HepG2 (cell line): ENCODE results near the gene ITGB6. TPM values are rescaled to one million over a fixed set of nuclear protein-coding genes. Genes with fewer than 3 reads are reported as not detected.

ENCODE experiments used
- EP300 ChIP-seq, 3 experiments: sonication (generic) in 1 of 3; formaldehyde crosslinking in 1 of 3; IDR thresholded peaks; 2 replicates each; pipeline versions ENCODE4 v1.5.1 to v1.6.1; 2011 to 2020; ENCODE audit warnings: low read depth in 2 of 3, low read length in 2 of 3, borderline replicate concordance in 1 of 3, improper control_type of control experiment in 1 of 3, mild to moderate bottlenecking in 1 of 3, missing genetic modification reagents in 1 of 3, moderate library complexity in 1 of 3
- HNRNPL ChIP-seq: fragments of 200-400 bp; formaldehyde crosslinking; IDR thresholded peaks from 2 replicates; pipeline ENCODE4 v1.6.1; 2017; ENCODE audit warnings: mild to moderate bottlenecking, low read depth, low read length
- HOXD1 ChIP-seq: sonication (generic); formaldehyde crosslinking; IDR thresholded peaks from 2 replicates; pipeline ENCODE4 v1.5.0; 2020; ENCODE audit warnings: missing genetic modification reagents
- MAF1 ChIP-seq: sonication (generic); formaldehyde crosslinking; IDR thresholded peaks from 2 replicates; pipeline ENCODE4 v1.5.0; 2020; ENCODE audit warnings: missing genetic modification reagents, borderline replicate concordance
- NFKB2 ChIP-seq: sonication (generic); formaldehyde crosslinking; IDR thresholded peaks from 2 replicates; pipeline ENCODE4 v1.4.0; 2020; ENCODE audit warnings: missing genetic modification reagents, borderline replicate concordance
- NFYC ChIP-seq: IDR thresholded peaks from 2 replicates; pipeline ENCODE4 v1.6.1; 2016; ENCODE audit warnings: missing genetic modification reagents, missing compliant biosample characterization
- POLR2AphosphoS2 ChIP-seq: IDR thresholded peaks from 2 replicates; pipeline ENCODE4 v1.6.1; 2011; ENCODE audit warnings: low read depth, low read length, improper control_type of control experiment
- RBM39 ChIP-seq: fragments of 200-400 bp; formaldehyde crosslinking; IDR thresholded peaks from one replicate; pipeline ENCODE4 v1.6.1; 2018; ENCODE audit warnings: antibody characterized with exemption, mild to moderate bottlenecking, low read depth, low read length; ENCODE audit not compliant: poor library complexity, severe bottlenecking
- SAP130 ChIP-seq: IDR thresholded peaks from 2 replicates; pipeline ENCODE4 v1.6.1; 2016; ENCODE audit warnings: low read depth
- TBP ChIP-seq: sonication (generic); formaldehyde crosslinking; IDR thresholded peaks from 2 replicates; pipeline ENCODE4 v1.5.0; 2020; ENCODE audit warnings: missing genetic modification reagents
- ZBTB44 ChIP-seq: sonication (generic); formaldehyde crosslinking; IDR thresholded peaks from 2 replicates; pipeline ENCODE4 v1.4.0; 2020; ENCODE audit warnings: missing genetic modification reagents
- ZNF672 ChIP-seq: sonication (generic); formaldehyde crosslinking; IDR thresholded peaks from 2 replicates; pipeline ENCODE4 v1.8.1; 2022; ENCODE audit warnings: missing genetic modification reagents
- ZNF7 ChIP-seq: IDR thresholded peaks from 2 replicates; pipeline ENCODE4 v1.6.1; 2016; ENCODE audit warnings: missing biosample characterization, missing genetic modification reagents
- polyA plus RNA-seq, 8 experiments: library from polyadenylated mRNA; depleted of rRNA in 3 of 8; stranded (reverse) in 7 of 8; unstranded in 1 of 8; fragments of >200 nt; fragmentation: Illumina TruSeq in 4 of 8; extraction: Trizol in 4 of 8; gene quantifications; 2 replicates each; pipeline versions ENCODE4 v1.2.1 to v1.2.3, GENCODE V29; 2011 to 2016; ENCODE audit warnings: low read depth in 4 of 8, missing spikeins in 1 of 8, mixed read lengths in 1 of 8; ENCODE audit not compliant: insufficient read depth in 1 of 8
- total RNA-seq, 5 experiments: library from RNA; depleted of rRNA; stranded (reverse); fragments of >200 nt; fragmentation: Illumina TruSeq; extraction: Trizol; gene quantifications; 2 replicates each; pipeline ENCODE4 v1.2.3, GENCODE V29; 2016; ENCODE audit warnings: low read depth in 1 of 5
- TF ChIP-seq, protein P1 (sequence below): sonication (generic); formaldehyde crosslinking; IDR thresholded peaks from 2 replicates; pipeline ENCODE4 v1.5.1; 2020; ENCODE audit warnings: mild to moderate bottlenecking, missing genetic modification reagents
- TF ChIP-seq, protein P2 (sequence below): IDR thresholded peaks from 2 replicates; pipeline ENCODE4 v1.6.1; 2016; ENCODE audit warnings: low read depth, missing genetic modification reagents, missing compliant biosample characterization
- TF ChIP-seq, protein P3 (sequence below): sonication (generic); formaldehyde crosslinking; IDR thresholded peaks from 2 replicates; pipeline ENCODE4 v1.4.0; 2020; ENCODE audit warnings: low read depth, mild to moderate bottlenecking, missing genetic modification reagents

ITGB6 gene
- total and polyA plus RNA-seq, 2 of the 13 experiments (the other 11 are each of a cell fraction or from before 2014, with no cell fraction given) = not detected

DNA sequence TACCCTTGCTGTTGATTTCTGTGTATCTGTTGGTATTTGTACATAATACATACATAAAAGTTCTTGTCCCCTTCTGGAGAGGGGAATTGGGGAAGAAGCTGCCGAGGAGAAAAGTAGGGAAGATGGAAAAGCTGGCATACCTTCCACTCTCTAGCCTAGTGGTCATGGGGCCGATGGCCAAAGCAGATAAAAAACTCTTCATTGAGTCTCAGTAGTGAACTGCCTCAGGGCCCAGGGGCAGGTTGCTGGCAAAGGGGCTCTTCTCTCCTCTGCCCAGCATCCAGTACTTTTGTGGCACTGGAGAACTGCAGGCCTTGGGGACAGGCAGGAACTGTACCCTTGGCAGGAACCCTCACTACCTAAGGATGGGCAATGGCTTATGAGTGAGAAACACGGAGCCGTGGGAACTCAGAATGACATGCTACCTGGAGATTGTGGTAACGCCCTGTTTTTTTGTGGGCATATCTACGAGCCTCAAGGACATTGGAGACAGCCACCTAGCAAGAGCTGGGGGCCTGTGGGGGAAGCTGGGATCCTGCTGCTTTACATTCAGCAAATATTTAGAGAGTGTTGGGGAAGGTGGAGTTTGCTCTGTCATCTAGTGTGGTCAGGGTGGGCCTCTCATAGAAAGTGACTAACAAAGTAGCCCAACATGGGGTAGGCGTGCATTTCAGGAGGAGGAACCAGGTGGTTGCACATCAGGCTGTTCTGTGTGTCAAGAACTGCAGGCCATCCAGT lies 22.6 kb upstream of the ITGB6 start (continued):
- TF ChIP-seq NFKB2 (CRISPR knock-in tag) (no peak), SAP130 (CRISPR knock-in tag) (0 out of 2 replicates have a peak, but pooled peaks have one; percentile 30), EP300 (IDR thresholded peaks at IDR 0.05; ENCODE audit: low read depth in 2 of 2, low read length in 2 of 2) (peak in 1 of 2 experiments; percentile 44; a peak in 1 of 4 replicates), EP300 (CRISPR knock-in tag; IDR thresholded peaks at IDR 0.05; ENCODE audit: borderline replicate concordance) (peak; percentile 68), ZNF7 (CRISPR knock-in tag) (no peak), MAF1 (CRISPR knock-in tag) (no peak), NFYC (no peak), ZBTB44 (CRISPR knock-in tag) (no peak), RBM39 (no peak), HOXD1 (no peak), ZNF672 (CRISPR knock-in tag) (no peak), POLR2AphosphoS2 (no peak), HNRNPL (no peak), TBP (no peak)
- TF ChIP-seq, protein P1, sequence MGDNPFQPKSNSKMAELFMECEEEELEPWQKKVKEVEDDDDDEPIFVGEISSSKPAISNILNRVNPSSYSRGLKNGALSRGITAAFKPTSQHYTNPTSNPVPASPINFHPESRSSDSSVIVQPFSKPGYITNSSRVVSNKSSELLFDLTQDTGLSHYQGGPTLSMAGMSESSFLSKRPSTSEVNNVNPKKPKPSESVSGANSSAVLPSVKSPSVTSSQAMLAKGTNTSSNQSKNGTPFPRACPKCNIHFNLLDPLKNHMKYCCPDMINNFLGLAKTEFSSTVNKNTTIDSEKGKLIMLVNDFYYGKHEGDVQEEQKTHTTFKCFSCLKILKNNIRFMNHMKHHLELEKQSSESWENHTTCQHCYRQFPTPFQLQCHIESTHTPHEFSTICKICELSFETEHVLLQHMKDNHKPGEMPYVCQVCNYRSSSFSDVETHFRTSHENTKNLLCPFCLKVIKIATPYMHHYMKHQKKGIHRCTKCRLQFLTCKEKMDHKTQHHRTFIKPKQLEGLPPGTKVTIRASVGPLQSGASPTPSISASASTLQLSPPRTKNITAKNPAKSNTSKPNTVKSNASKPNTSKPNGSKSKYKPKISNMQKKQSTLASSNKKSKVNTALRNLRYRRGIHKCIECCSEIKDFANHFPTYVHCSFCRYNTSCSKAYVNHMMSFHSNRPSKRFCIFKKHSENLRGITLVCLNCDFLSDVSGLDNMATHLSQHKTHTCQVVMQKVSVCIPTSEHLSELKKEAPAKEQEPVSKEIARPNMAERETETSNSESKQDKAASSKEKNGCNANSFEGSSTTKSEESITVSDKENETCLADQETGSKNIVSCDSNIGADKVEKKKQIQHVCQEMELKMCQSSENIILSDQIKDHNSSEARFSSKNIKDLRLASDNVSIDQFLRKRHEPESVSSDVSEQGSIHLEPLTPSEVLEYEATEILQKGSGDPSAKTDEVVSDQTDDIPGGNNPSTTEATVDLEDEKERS (CRISPR knock-in tag) = no peak
- TF ChIP-seq, protein P2, sequence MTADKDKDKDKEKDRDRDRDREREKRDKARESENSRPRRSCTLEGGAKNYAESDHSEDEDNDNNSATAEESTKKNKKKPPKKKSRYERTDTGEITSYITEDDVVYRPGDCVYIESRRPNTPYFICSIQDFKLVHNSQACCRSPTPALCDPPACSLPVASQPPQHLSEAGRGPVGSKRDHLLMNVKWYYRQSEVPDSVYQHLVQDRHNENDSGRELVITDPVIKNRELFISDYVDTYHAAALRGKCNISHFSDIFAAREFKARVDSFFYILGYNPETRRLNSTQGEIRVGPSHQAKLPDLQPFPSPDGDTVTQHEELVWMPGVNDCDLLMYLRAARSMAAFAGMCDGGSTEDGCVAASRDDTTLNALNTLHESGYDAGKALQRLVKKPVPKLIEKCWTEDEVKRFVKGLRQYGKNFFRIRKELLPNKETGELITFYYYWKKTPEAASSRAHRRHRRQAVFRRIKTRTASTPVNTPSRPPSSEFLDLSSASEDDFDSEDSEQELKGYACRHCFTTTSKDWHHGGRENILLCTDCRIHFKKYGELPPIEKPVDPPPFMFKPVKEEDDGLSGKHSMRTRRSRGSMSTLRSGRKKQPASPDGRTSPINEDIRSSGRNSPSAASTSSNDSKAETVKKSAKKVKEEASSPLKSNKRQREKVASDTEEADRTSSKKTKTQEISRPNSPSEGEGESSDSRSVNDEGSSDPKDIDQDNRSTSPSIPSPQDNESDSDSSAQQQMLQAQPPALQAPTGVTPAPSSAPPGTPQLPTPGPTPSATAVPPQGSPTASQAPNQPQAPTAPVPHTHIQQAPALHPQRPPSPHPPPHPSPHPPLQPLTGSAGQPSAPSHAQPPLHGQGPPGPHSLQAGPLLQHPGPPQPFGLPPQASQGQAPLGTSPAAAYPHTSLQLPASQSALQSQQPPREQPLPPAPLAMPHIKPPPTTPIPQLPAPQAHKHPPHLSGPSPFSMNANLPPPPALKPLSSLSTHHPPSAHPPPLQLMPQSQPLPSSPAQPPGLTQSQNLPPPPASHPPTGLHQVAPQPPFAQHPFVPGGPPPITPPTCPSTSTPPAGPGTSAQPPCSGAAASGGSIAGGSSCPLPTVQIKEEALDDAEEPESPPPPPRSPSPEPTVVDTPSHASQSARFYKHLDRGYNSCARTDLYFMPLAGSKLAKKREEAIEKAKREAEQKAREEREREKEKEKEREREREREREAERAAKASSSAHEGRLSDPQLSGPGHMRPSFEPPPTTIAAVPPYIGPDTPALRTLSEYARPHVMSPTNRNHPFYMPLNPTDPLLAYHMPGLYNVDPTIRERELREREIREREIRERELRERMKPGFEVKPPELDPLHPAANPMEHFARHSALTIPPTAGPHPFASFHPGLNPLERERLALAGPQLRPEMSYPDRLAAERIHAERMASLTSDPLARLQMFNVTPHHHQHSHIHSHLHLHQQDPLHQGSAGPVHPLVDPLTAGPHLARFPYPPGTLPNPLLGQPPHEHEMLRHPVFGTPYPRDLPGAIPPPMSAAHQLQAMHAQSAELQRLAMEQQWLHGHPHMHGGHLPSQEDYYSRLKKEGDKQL (CRISPR knock-in tag) = no peak
- TF ChIP-seq, protein P3, sequence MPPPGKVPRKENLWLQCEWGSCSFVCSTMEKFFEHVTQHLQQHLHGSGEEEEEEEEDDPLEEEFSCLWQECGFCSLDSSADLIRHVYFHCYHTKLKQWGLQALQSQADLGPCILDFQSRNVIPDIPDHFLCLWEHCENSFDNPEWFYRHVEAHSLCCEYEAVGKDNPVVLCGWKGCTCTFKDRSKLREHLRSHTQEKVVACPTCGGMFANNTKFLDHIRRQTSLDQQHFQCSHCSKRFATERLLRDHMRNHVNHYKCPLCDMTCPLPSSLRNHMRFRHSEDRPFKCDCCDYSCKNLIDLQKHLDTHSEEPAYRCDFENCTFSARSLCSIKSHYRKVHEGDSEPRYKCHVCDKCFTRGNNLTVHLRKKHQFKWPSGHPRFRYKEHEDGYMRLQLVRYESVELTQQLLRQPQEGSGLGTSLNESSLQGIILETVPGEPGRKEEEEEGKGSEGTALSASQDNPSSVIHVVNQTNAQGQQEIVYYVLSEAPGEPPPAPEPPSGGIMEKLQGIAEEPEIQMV = no peak
